ENCODE results near the gene RAD21L1.

RAD21L1 gene

DNA sequence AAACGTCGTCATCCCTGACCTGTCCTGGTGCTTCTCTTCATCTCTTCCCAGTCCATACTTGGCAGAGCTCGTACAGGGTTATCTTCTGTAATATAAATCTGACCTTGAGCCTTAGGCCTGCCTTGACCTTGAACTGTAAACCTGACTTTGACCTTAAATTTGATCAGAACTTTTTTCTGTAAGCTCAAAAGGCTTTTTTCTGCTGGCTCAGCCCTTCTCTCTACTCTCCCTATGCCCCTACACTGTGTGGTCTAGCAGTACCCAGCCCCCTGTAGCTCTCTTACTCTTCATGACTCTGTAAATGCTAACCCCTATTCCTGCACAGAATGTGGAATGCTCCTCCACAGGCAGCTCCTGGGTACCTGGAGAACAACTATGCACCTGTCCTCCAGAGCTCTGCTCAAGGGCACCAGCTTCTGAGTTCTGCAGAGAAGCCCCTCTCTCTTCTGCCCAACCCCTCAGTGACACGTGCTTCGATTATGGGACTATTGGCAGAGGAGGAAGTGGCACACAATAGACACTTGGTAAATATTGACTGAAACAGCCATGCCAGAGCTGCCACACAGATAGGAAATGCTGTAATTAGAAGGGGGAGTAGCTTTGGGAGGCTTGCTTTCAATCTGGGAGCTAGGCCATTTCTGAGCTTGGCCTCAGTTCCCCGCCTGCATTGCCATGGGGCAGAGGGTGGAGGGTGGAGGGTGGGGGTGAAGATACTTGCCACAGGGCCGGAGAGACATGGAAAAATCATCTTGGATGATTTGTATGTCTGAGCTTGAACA, 55.6 kb downstream of the RAD21L1 start:
- DNase-seq (ENCODE audit: low read depth), result no peak
- TF ChIP-seq, protein P1, sequence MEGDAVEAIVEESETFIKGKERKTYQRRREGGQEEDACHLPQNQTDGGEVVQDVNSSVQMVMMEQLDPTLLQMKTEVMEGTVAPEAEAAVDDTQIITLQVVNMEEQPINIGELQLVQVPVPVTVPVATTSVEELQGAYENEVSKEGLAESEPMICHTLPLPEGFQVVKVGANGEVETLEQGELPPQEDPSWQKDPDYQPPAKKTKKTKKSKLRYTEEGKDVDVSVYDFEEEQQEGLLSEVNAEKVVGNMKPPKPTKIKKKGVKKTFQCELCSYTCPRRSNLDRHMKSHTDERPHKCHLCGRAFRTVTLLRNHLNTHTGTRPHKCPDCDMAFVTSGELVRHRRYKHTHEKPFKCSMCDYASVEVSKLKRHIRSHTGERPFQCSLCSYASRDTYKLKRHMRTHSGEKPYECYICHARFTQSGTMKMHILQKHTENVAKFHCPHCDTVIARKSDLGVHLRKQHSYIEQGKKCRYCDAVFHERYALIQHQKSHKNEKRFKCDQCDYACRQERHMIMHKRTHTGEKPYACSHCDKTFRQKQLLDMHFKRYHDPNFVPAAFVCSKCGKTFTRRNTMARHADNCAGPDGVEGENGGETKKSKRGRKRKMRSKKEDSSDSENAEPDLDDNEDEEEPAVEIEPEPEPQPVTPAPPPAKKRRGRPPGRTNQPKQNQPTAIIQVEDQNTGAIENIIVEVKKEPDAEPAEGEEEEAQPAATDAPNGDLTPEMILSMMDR (IDR thresholded peaks at IDR 0.05; ENCODE audit: control insufficient read depth, insufficient read depth, low read depth, low read length, missing control alignments), result no peak
- no peak overlapping the region for H3K4me3 ChIP-seq (ENCODE audit: control insufficient read depth, low read depth, low read length)

DNA sequence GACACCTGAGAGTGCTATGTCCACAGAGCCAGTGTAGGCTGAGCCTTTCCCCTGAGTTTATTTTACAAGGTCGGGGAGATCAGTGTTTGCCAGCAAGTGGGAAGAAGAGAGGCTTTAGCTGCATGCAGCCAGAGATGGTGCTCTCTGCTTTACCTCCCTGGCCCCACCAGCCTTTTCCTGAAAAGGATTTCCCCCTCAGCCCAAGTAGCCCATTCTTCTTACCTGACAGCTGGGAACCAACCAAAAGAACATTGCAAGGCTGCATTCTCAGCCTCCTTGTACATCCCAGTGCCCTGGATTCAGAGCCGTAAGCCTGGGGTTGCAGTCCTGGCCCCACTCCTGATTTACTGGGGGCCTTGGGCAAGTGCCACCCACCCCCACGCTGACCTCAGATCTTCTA, 57.1 kb downstream of the RAD21L1 start:
- TF ChIP-seq, protein P1 (IDR thresholded peaks at IDR 0.05; ENCODE audit: control insufficient read depth, insufficient read depth, low read depth, low read length, missing control alignments), result no peak
- H3K4me3 ChIP-seq (ENCODE audit: control insufficient read depth, low read depth, low read length), result no peak overlapping the region
- DNase-seq (ENCODE audit: low read depth), result no peak

DNA sequence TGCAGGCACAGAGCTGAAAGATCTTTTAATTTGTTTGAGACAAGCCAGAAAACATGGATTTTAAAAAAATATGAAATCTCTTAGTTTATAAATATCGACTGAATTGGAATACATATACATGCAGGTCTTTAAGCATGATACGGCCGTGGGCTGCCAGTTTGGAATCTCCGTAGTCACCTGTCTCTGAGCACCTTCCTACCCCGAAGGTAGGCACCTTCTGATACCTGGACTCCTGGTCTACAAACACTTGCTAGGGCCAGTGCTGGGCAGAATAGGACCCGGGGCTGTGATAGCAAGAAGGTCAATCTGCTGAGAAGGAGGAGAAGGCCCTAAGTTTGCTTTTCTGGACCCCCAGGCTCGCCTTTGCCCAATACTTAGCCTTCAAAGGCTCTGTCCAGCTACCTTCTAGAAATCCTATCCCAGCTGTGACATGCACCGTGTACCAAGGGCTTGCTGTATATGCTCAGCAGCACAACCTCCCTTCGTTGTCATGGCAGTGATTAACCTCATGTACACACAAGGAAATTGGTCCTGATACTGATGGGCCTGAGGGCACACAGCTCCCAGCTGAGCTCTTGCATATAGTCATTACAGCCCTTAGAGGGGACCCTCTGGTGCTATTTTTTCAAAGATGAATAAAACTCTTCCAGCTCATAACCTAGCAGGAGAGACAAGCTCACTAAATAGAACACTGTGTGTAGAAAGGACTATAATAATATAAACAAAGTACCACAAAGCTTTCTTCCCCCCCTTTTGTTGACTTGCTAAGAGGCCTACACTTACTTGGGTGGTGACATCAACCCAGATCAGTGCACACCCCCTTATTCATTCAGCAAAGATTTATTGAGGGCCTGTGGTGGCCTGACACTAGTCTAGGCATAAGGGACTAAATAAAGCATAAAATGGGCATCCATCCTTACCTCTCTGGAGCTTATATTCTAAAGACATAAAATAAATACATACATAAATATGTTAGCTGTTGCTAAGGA, 58.0 kb downstream of the RAD21L1 start:
- H3K4me3 ChIP-seq (ENCODE audit: control insufficient read depth, low read depth, low read length), result no peak overlapping the region
- no peak for DNase-seq (ENCODE audit: low read depth)
- TF ChIP-seq, protein P1 (IDR thresholded peaks at IDR 0.05; ENCODE audit: control insufficient read depth, insufficient read depth, low read depth, low read length, missing control alignments), result no peak

DNA sequence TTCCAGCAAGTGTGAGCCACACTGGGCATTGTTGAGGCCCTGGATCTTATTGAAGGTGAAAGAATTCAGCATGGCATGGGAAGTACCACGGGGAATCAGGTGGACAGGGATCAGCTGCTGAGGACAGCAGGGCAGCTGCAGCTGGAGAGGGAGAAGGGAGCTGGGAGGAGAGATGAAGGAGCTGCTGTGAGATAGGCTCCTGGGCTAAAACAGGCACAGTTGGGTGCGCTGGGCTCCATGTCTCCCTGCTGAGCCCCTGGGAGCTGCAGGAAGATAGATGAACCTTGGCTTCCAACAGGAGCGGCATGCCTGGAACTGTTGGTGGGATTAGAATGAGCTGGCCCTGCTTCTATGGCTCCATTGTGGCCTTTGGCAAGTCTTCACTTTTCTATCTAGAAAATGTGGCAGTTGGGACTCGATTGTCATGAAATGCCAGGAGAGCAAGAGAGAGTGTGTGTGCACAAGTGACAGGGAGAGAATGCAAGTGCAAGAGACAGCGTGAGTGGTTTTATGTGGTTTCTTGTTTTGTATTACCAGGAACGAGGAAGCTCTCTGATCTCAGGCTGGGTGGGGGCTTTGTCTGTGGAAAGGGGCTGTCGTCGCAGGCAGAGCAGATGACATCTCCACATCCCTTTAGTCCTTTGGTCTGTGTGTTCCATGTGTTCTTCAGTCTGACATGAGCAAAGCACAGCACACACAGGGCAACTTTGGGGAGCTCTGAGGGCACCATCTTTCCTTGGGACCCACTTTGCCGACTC, 60.6 kb downstream of the RAD21L1 start:
- H3K4me3 ChIP-seq (ENCODE audit: control insufficient read depth, low read depth, low read length), result no peak overlapping the region
- TF ChIP-seq, protein P1 (IDR thresholded peaks at IDR 0.05; ENCODE audit: control insufficient read depth, insufficient read depth, low read depth, low read length, missing control alignments), result no peak
- DNase-seq (ENCODE audit: low read depth), result no peak

DNA sequence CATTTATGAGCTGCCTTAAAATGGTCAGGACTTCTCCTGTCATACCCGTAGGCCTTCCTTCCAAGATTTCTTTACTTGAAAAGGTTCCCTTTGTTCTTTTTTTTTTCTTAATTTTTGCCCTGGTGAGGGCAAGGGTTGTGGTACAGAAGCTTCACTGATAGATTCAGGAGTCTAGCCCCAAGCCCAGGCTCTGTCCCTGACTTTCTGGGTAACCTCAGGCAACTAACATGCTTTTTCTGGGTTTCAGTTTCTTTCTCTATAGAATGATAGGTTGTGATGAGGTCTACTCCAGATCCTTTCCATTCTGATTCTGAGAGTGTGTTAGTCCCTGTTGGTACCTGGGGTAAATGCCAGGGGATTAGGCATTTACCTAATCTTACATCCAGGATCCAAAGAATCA, 61.5 kb downstream of the RAD21L1 start:
- DNase-seq (ENCODE audit: low read depth), result no peak
- no peak overlapping the region for H3K4me3 ChIP-seq (ENCODE audit: control insufficient read depth, low read depth, low read length)
- TF ChIP-seq, protein P1 (IDR thresholded peaks at IDR 0.05; ENCODE audit: control insufficient read depth, insufficient read depth, low read depth, low read length, missing control alignments), result no peak

Measured in AG09309 (cell line).